SK-N-SH (cell line): ENCODE measurements around the gene GRK3. TPM values are rescaled to one million over a fixed set of nuclear protein-coding genes. Genes with fewer than 3 reads are reported as not detected.

Experiments used
- CTCF ChIA-PET: fragments of 300-600, 350-600 bp; formaldehyde crosslinking; extraction: SDS; loops from one replicate; lab custom pipeline; 2021; lab: Yijun Ruan, JAX
- POLR2A ChIA-PET: fragments of 350-600 bp; sonication (Branson Sonifier 250); formaldehyde crosslinking; extraction: SDS; loops from one replicate; lab custom pipeline; 2020; ENCODE audit warnings: antibody characterized with exemption, inconsistent platforms; lab: Yijun Ruan, JAX
- DNase-seq: peaks from one replicate; pipeline ENCODE4 v3.0.0; 2012
- H2AFZ ChIP-seq: fragments of 200-600 bp; sonication (generic); 2 replicates; pipeline ENCODE4 v1.8.1; 2016; ENCODE audit warnings: antibody characterized with exemption, mild to moderate bottlenecking, low read depth
- H3F3A ChIP-seq: fragments of 200-600 bp; sonication (generic); replicated peaks from 2 replicates; pipeline ENCODE3; 2016; ENCODE audit warnings: antibody characterized with exemption, mild to moderate bottlenecking; ENCODE audit not compliant: insufficient read depth
- H3K27ac ChIP-seq, 2 experiments: fragments of 200-500 bp in 1 of 2; fragments of 200-600 bp in 1 of 2; sonication (Bioruptor generic) in 1 of 2; sonication (generic), shearing (Covaris generic) in 1 of 2; 2 replicates each; pipeline versions ENCODE4 v1.5.1 to v1.6.1; 2014 to 2016; ENCODE audit warnings: low read depth in 2 of 2, inconsistent platforms in 1 of 2, low read length in 1 of 2, mild to moderate bottlenecking in 1 of 2, mixed read lengths in 1 of 2
- H3K27me3 ChIP-seq: fragments of 200-600 bp; sonication (generic), shearing (Covaris generic); 2 replicates; pipeline ENCODE4 v1.6.1; 2016; ENCODE audit warnings: mixed run types; ENCODE audit not compliant: insufficient read depth
- H3K36me3 ChIP-seq, 2 experiments: fragments of 200-500 bp in 1 of 2; fragments of 200-600 bp in 1 of 2; sonication (Bioruptor generic) in 1 of 2; sonication (generic) in 1 of 2; replicated peaks in 1 of 2; 2 replicates each; pipeline versions ENCODE3 to v1.5.1; 2014 to 2016; ENCODE audit warnings: low read length in 1 of 2, mild to moderate bottlenecking in 1 of 2; ENCODE audit not compliant: insufficient read depth in 2 of 2, control insufficient read depth in 1 of 2
- H3K4me1 ChIP-seq, 2 experiments: fragments of 200-500 bp in 1 of 2; fragments of 200-600 bp in 1 of 2; sonication (Bioruptor generic) in 1 of 2; sonication (generic), shearing (Covaris generic) in 1 of 2; 2 replicates each; pipeline versions ENCODE4 v1.5.1 to v1.6.1; 2014 to 2016; ENCODE audit warnings: low read depth in 1 of 2, low read length in 1 of 2, mixed run types in 1 of 2; ENCODE audit not compliant: insufficient read depth in 2 of 2, control insufficient read depth in 1 of 2
- H3K4me2 ChIP-seq: fragments of 200-600 bp; sonication (generic), shearing (Covaris generic); 2 replicates; pipeline ENCODE4 v1.6.1; 2017; ENCODE audit warnings: mixed run types
- H3K4me3 ChIP-seq, 2 experiments: fragments of 200-500 bp in 1 of 2; fragments of 200-600 bp in 1 of 2; sonication (Bioruptor generic) in 1 of 2; sonication (generic), shearing (Covaris generic) in 1 of 2; 2 replicates each; pipeline versions ENCODE4 v1.5.1 to v1.8.1; 2014 to 2016; ENCODE audit warnings: low read depth in 2 of 2, inconsistent platforms in 1 of 2, low read length in 1 of 2, mild to moderate bottlenecking in 1 of 2, mixed read lengths in 1 of 2, moderate library complexity in 1 of 2
- H3K79me2 ChIP-seq: fragments of 200-600 bp; sonication (generic); 2 replicates; pipeline ENCODE4 v1.8.1; 2017; ENCODE audit warnings: mild to moderate bottlenecking; ENCODE audit not compliant: insufficient read depth
- H3K9ac ChIP-seq: fragments of 200-600 bp; sonication (generic); 2 replicates; pipeline ENCODE4 v1.6.1; 2017; ENCODE audit warnings: mixed run types
- H3K9me2 ChIP-seq: fragments of 200-600 bp; sonication (generic); 2 replicates; pipeline ENCODE4 v1.6.1; 2017; ENCODE audit warnings: mixed run types
- H3K9me3 ChIP-seq: fragments of 200-600 bp; sonication (generic); 2 replicates; pipeline ENCODE4 v1.6.1; 2017; ENCODE audit warnings: mixed run types, mild to moderate bottlenecking, moderate library complexity
- H4K20me1 ChIP-seq: fragments of 200-600 bp; sonication (generic); 2 replicates; pipeline ENCODE4 v1.6.1; 2017; ENCODE audit warnings: mild to moderate bottlenecking, mixed run types; ENCODE audit not compliant: insufficient read depth
- EP300 ChIP-seq, 2 experiments: IDR thresholded peaks; 2 replicates each; pipeline versions ENCODE4 v1.4.0 to v1.6.1; 2012; ENCODE audit warnings: borderline replicate concordance in 1 of 2, low read depth in 1 of 2, low read length in 1 of 2
- FOXM1 ChIP-seq: IDR thresholded peaks from 2 replicates; pipeline ENCODE4 v1.4.0; 2012; ENCODE audit warnings: low read depth, mild to moderate bottlenecking
- GABPA ChIP-seq: IDR thresholded peaks from 2 replicates; pipeline ENCODE4 v1.4.0; 2012; ENCODE audit warnings: low read depth, mild to moderate bottlenecking
- GATA2 ChIP-seq: sonication (generic); formaldehyde crosslinking; IDR thresholded peaks from 2 replicates; pipeline ENCODE4 v1.5.0; 2020; ENCODE audit warnings: mild to moderate bottlenecking, missing genetic modification reagents
- JUND ChIP-seq: IDR thresholded peaks from 2 replicates; pipeline ENCODE4 v1.4.0; 2012
- MXI1 ChIP-seq: IDR thresholded peaks from 2 replicates; pipeline ENCODE4 v1.6.1; 2012; ENCODE audit warnings: mild to moderate bottlenecking, low read depth, low read length, improper control_type of control experiment
- SMC3 ChIP-seq: IDR thresholded peaks from 2 replicates; pipeline ENCODE4 v1.6.1; 2012; ENCODE audit warnings: low read depth, low read length, improper control_type of control experiment
- TAF1 ChIP-seq: IDR thresholded peaks from 2 replicates; pipeline ENCODE4 v1.6.1; 2012; ENCODE audit warnings: low read depth, mild to moderate bottlenecking, low read length, moderate library complexity, borderline replicate concordance
- WGBS: methylation state at CpG from one replicate; pipeline ENCODE4 v1.1.6; 2017; ENCODE audit warnings: low lambda C conversion rate; 5-methylcytosine and 5-hydroxymethylcytosine counted together
- polyA plus RNA-seq, 3 experiments: library from polyadenylated mRNA; depleted of rRNA; stranded (reverse); fragments of >200 nt; gene quantifications; 2 replicates each; pipeline ENCODE4 v1.2.3, GENCODE V29; 2012
- TF ChIP-seq, protein P1 (sequence below): IDR thresholded peaks from 2 replicates; pipeline ENCODE4; 2012
- TF ChIP-seq, protein P2 (sequence below): IDR thresholded peaks from 2 replicates; pipeline ENCODE4 v1.4.0; 2012; ENCODE audit warnings: low read depth, borderline replicate concordance
- TF ChIP-seq, protein P3 (sequence below): fragments of 200-600 bp; sonication (generic); IDR thresholded peaks from 2 replicates; pipeline ENCODE4 v1.6.1; 2017; ENCODE audit warnings: antibody characterized with exemption, mild to moderate bottlenecking, moderate library complexity
- TF ChIP-seq, protein P4 (sequence below): fragments of 150-350 bp; IDR thresholded peaks from 2 replicates; pipeline ENCODE4 v1.6.1; 2017; ENCODE audit warnings: antibody characterized with exemption, low read length, low read depth, borderline replicate concordance
- TF ChIP-seq, protein P5 (sequence below): IDR thresholded peaks from 2 replicates; pipeline ENCODE4 v1.4.0; 2012; ENCODE audit warnings: low read depth, borderline replicate concordance
- TF ChIP-seq, protein P6 (sequence below): fragments of 150-350 bp; IDR thresholded peaks from 2 replicates; pipeline ENCODE4 v1.6.1; 2016; ENCODE audit warnings: mild to moderate bottlenecking, low read depth, low read length

Gene GRK3
- polyA plus RNA-seq, 1 of the 3 experiments (the other 2 are of a cell fraction), result 1.3 TPM

DNA sequence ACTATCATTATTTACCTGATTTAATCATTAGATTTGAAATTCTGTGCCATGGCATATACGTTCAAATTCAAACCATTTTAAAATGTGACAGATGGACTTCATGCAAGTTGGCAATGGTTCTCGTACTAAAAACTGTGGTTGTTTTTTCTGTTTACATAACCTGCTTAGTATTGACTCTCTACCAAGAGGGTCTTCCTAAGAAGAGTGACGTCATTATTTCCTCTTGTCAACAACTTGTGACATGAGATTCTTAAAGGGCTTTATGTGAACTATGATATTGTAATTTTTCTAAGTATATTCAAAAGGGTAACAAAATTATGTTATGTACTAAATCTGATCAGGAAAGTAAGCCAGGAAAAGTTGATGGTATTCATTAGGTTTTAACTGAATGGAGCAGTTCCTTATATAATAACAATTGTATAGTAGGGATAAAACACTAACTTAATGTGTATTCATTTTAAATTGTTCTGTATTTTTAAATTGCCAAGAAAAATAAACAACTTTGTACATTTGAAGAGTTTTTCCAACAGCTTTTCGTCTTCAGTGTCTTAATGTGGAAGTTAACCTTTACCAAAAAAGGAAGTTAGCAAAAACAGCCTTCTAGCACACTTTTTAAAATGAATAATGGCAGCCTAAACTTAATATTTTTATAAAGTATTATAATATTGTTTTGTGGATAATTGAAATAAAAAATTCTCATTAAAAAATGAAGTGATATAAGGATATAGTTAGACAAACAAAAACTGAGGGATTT lies 87.0 kb downstream of the GRK3 start:
- Histone ChIP-seq H4K20me1 (no peaks in the 10 kb centered on the region), H3K4me3 (no peak overlapping the region), H3K27ac (no peak overlapping the region), H3F3A (no peaks in the 10 kb centered on the region), H3K9ac (no peak overlapping the region), H2AFZ (no peak overlapping the region), H3K9me2 (no peaks in the 10 kb centered on the region), H3K79me2 (no peaks in the 10 kb centered on the region), H3K4me2 (no peak overlapping the region), H3K9me3 (no peaks in the 10 kb centered on the region), H3K36me3 (peaks cover 0 to 5% of the 10 kb centered on the region in 2 experiments), H3K27me3 (no peaks in the 10 kb centered on the region), H3K4me1 (no peaks in the 10 kb centered on the region; a peak in 1 of 4 replicates)
- TF ChIP-seq SMC3 (no peak), JUND (no peak), MXI1 (no peak), GABPA (no peak), TAF1 (no peak), FOXM1 (no peak), GATA2 (no peak), EP300 (IDR thresholded peaks at IDR 0.05; ENCODE audit: borderline replicate concordance in 1 of 2, low read depth in 1 of 2, low read length in 1 of 2) (no peak)
- TF ChIP-seq, protein P1, sequence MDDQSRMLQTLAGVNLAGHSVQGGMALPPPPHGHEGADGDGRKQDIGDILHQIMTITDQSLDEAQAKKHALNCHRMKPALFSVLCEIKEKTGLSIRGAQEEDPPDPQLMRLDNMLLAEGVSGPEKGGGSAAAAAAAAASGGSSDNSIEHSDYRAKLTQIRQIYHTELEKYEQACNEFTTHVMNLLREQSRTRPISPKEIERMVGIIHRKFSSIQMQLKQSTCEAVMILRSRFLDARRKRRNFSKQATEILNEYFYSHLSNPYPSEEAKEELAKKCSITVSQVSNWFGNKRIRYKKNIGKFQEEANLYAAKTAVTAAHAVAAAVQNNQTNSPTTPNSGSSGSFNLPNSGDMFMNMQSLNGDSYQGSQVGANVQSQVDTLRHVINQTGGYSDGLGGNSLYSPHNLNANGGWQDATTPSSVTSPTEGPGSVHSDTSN, result no peak
- TF ChIP-seq, protein P2, sequence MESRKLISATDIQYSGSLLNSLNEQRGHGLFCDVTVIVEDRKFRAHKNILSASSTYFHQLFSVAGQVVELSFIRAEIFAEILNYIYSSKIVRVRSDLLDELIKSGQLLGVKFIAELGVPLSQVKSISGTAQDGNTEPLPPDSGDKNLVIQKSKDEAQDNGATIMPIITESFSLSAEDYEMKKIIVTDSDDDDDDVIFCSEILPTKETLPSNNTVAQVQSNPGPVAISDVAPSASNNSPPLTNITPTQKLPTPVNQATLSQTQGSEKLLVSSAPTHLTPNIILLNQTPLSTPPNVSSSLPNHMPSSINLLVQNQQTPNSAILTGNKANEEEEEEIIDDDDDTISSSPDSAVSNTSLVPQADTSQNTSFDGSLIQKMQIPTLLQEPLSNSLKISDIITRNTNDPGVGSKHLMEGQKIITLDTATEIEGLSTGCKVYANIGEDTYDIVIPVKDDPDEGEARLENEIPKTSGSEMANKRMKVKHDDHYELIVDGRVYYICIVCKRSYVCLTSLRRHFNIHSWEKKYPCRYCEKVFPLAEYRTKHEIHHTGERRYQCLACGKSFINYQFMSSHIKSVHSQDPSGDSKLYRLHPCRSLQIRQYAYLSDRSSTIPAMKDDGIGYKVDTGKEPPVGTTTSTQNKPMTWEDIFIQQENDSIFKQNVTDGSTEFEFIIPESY, result no peak
- TF ChIP-seq, protein P3, sequence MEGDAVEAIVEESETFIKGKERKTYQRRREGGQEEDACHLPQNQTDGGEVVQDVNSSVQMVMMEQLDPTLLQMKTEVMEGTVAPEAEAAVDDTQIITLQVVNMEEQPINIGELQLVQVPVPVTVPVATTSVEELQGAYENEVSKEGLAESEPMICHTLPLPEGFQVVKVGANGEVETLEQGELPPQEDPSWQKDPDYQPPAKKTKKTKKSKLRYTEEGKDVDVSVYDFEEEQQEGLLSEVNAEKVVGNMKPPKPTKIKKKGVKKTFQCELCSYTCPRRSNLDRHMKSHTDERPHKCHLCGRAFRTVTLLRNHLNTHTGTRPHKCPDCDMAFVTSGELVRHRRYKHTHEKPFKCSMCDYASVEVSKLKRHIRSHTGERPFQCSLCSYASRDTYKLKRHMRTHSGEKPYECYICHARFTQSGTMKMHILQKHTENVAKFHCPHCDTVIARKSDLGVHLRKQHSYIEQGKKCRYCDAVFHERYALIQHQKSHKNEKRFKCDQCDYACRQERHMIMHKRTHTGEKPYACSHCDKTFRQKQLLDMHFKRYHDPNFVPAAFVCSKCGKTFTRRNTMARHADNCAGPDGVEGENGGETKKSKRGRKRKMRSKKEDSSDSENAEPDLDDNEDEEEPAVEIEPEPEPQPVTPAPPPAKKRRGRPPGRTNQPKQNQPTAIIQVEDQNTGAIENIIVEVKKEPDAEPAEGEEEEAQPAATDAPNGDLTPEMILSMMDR, result no peak
- TF ChIP-seq, protein P4, sequence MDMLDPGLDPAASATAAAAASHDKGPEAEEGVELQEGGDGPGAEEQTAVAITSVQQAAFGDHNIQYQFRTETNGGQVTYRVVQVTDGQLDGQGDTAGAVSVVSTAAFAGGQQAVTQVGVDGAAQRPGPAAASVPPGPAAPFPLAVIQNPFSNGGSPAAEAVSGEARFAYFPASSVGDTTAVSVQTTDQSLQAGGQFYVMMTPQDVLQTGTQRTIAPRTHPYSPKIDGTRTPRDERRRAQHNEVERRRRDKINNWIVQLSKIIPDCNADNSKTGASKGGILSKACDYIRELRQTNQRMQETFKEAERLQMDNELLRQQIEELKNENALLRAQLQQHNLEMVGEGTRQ, result no peak
- TF ChIP-seq, protein P5, sequence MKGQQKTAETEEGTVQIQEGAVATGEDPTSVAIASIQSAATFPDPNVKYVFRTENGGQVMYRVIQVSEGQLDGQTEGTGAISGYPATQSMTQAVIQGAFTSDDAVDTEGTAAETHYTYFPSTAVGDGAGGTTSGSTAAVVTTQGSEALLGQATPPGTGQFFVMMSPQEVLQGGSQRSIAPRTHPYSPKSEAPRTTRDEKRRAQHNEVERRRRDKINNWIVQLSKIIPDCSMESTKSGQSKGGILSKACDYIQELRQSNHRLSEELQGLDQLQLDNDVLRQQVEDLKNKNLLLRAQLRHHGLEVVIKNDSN, result no peak
- TF ChIP-seq, protein P6, sequence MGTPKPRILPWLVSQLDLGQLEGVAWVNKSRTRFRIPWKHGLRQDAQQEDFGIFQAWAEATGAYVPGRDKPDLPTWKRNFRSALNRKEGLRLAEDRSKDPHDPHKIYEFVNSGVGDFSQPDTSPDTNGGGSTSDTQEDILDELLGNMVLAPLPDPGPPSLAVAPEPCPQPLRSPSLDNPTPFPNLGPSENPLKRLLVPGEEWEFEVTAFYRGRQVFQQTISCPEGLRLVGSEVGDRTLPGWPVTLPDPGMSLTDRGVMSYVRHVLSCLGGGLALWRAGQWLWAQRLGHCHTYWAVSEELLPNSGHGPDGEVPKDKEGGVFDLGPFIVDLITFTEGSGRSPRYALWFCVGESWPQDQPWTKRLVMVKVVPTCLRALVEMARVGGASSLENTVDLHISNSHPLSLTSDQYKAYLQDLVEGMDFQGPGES, result no peak
- DNase-seq, result no peak
- WGBS, result 63% methylated on average over 4 of the region's 4 CpGs
- ChIA-PET POLR2A (no interaction called here), CTCF (no interaction called here)
